KMS-11 (cell line): ENCODE measurements around the gene ABTB2.

Experiments
- H2AFZ ChIP-seq: fragments of 200-600 bp; sonication (generic); 2 replicates; pipeline ENCODE4 v1.6.1; 2016; ENCODE audit warnings: antibody characterized with exemption, mixed run types, low read depth
- H3K27ac ChIP-seq: fragments of 200-600 bp; sonication (generic); 2 replicates; pipeline ENCODE4 v1.6.1; 2016; ENCODE audit warnings: mild to moderate bottlenecking, mixed run types
- H3K27me3 ChIP-seq: fragments of 200-600 bp; sonication (generic); 2 replicates; pipeline ENCODE4 v1.6.1; 2017; ENCODE audit warnings: mild to moderate bottlenecking, low read depth, mixed run types, moderate library complexity; ENCODE audit not compliant: insufficient read depth
- H3K36me3 ChIP-seq: fragments of 200-600 bp; sonication (generic); 2 replicates; pipeline ENCODE4 v1.6.1; 2017; ENCODE audit warnings: mild to moderate bottlenecking, mixed run types; ENCODE audit not compliant: insufficient read depth
- H3K4me1 ChIP-seq: fragments of 200-600 bp; sonication (generic); 2 replicates; pipeline ENCODE4 v1.6.1; 2016; ENCODE audit warnings: mild to moderate bottlenecking, low read depth, mixed run types; ENCODE audit not compliant: poor library complexity, severe bottlenecking
- H3K4me2 ChIP-seq: fragments of 200-600 bp; sonication (generic); 2 replicates; pipeline ENCODE4 v1.7.0; 2016; ENCODE audit warnings: mild to moderate bottlenecking, mixed run types
- H3K4me3 ChIP-seq: fragments of 200-600 bp; sonication (generic); IDR thresholded peaks from 2 replicates; pipeline ENCODE4 v1.6.1; 2017; ENCODE audit warnings: low read depth, low read length, mixed read lengths; ENCODE audit not compliant: insufficient read depth
- H3K79me2 ChIP-seq: fragments of 200-600 bp; sonication (generic); 2 replicates; pipeline ENCODE4 v1.6.1; 2016; ENCODE audit warnings: low read depth, mixed run types; ENCODE audit not compliant: insufficient read depth
- H3K9ac ChIP-seq: fragments of 200-600 bp; sonication (generic); 2 replicates; pipeline ENCODE4 v1.6.1; 2016; ENCODE audit warnings: mild to moderate bottlenecking, mixed run types
- H4K20me1 ChIP-seq: fragments of 200-600 bp; sonication (generic); 2 replicates; pipeline ENCODE4 v1.6.1; 2016; ENCODE audit warnings: mild to moderate bottlenecking, mixed run types; ENCODE audit not compliant: insufficient read depth
- CTCF ChIP-seq: fragments of 200-600 bp; sonication (generic); conservative IDR thresholded peaks from 2 replicates; pipeline ENCODE4 v1.6.1; 2017; ENCODE audit warnings: low read depth, mild to moderate bottlenecking, antibody characterized with exemption, low read length, moderate library complexity, mixed read lengths

ABTB2 gene

GRCh38 chr11:34348919-34349318 is 8.9 kb downstream of the ABTB2 start:
- Histone ChIP-seq H3K9ac (no peak overlapping the region), H3K27ac (no peak overlapping the region), H2AFZ (no peak overlapping the region), H3K36me3 (no peaks in the 10 kb centered on the region), H3K4me1 (no peaks in the 10 kb centered on the region), H4K20me1 (no peaks in the 10 kb centered on the region), H3K4me3 (no peak overlapping the region), H3K27me3 (no peaks in the 10 kb centered on the region), H3K4me2 (no peak overlapping the region), H3K79me2 (no peaks in the 10 kb centered on the region)
- no peak for TF ChIP-seq CTCF

GRCh38 chr11:34348096-34348495 is 9.7 kb downstream of the ABTB2 start:
- no peak for TF ChIP-seq CTCF
- no peaks in the 10 kb centered on the region for H3K4me1 ChIP-seq
- no peaks in the 10 kb centered on the region for H3K79me2 ChIP-seq
- no peak overlapping the region for H3K4me3 ChIP-seq
- H3K27me3 ChIP-seq: no peaks in the 10 kb centered on the region
- H3K27ac ChIP-seq: no peak overlapping the region
- H4K20me1 ChIP-seq: no peaks in the 10 kb centered on the region
- H3K9ac ChIP-seq: no peak overlapping the region
- no peak overlapping the region for H3K4me2 ChIP-seq
- H3K36me3 ChIP-seq: no peaks in the 10 kb centered on the region
- no peak overlapping the region for H2AFZ ChIP-seq

GRCh38 chr11:34346551-34346950 is 11.3 kb downstream of the ABTB2 start:
- Histone ChIP-seq H4K20me1 (no peaks in the 10 kb centered on the region), H3K27me3 (no peaks in the 10 kb centered on the region), H3K4me1 (no peaks in the 10 kb centered on the region), H3K27ac (no peak overlapping the region), H3K4me3 (no peak overlapping the region), H3K36me3 (no peaks in the 10 kb centered on the region), H3K9ac (no peak overlapping the region), H3K79me2 (no peaks in the 10 kb centered on the region), H2AFZ (no peak overlapping the region), H3K4me2 (no peak overlapping the region)
- TF ChIP-seq CTCF: no peak

- no peak overlapping the region for H3K27ac ChIP-seq
- H3K79me2 ChIP-seq: no peaks in the 10 kb centered on the region
- H4K20me1 ChIP-seq: no peaks in the 10 kb centered on the region
- H2AFZ ChIP-seq: no peak overlapping the region
- no peak overlapping the region for H3K4me3 ChIP-seq
- no peaks in the 10 kb centered on the region for H3K4me1 ChIP-seq
- H3K27me3 ChIP-seq: no peaks in the 10 kb centered on the region
- no peaks in the 10 kb centered on the region for H3K36me3 ChIP-seq
- no peak overlapping the region for H3K4me2 ChIP-seq
- TF ChIP-seq CTCF: no peak
- H3K9ac ChIP-seq: no peak overlapping the region
These were observed 11.8 kb downstream of the ABTB2 start for GRCh38 chr11:34345991-34346480.
